ENCODE data around the gene SLC35G1. TPM values are rescaled to one million over a fixed set of nuclear protein-coding genes. Genes with fewer than 3 reads are reported as not detected.
A peak's percentile ranks its signal among the peaks of the same experiment; 100 is the strongest.

Gene SLC35G1
- total RNA-seq, 2 donors from 2014 or later: 4.8 to 5.6 TPM

DNA sequence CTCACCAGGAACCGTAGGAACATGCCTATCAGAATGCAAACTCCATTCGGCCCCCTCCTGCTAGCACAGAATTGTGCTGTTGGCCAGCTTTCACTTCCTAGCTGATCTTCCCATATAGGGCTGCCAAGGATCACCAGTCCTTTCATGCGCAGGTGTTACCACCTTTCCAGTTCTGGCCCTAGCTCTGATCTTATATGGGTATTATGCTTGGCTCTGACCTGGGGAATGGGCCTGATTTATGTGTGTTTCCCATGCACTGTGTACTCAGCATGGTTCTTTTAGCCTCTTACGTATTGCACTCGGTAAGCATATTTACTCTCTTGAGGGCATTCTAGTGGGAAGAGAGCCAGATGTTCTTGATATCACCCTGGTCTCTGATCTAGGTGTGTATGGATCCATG, 11.1 kb downstream of the SLC35G1 start:
- no peaks in the 10 kb centered on the region for H3K9me3 Mint-ChIP-seq
- H3K4me3 Mint-ChIP-seq: no peak overlapping the region
- DNase-seq: no peak
- H3K4me1 Mint-ChIP-seq (ENCODE audit: low read depth): peaks cover 7% of the 10 kb centered on the region
- H3K27ac Mint-ChIP-seq: no peak overlapping the region
- peaks cover 4% of the 10 kb centered on the region in 2 donors for H3K36me3 Mint-ChIP-seq (ENCODE audit: insufficient read depth in 2 of 2)
- ATAC-seq (replicated peaks in 1 of 2): no peak
- no peaks in the 10 kb centered on the region for H3K27me3 Mint-ChIP-seq (ENCODE audit: low read depth)

DNA sequence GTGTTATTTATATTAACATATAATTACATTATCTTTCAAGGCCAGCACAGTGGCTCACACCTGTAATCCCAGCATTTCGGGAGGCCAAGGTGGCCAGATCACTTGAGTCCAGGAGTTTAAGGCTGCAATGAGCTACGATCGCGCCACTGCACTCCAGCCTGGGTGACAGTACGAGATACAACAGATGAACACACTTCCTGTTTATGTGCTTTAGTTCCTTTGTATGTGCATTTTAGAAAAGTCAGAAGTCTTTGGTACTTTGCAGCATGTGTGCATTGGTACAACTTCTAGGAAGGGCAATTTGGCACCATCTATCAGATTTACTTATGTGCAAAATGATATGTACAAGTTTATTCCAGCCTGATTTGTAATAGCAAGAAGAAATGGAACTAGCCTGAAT, 13.3 kb downstream of the SLC35G1 start:
- Mint-ChIP-seq H3K4me1 (ENCODE audit: low read depth) (peaks cover 7% of the 10 kb centered on the region), H3K36me3 (ENCODE audit: insufficient read depth in 2 of 2) (peaks cover 4% of the 10 kb centered on the region in 2 donors), H3K9me3 (no peaks in the 10 kb centered on the region), H3K27ac (peak overlapping the region; percentile 8), H3K4me3 (no peak overlapping the region), H3K27me3 (ENCODE audit: low read depth) (no peaks in the 10 kb centered on the region)
- no peak for ATAC-seq (replicated peaks in 1 of 2)
- no peak for DNase-seq

DNA sequence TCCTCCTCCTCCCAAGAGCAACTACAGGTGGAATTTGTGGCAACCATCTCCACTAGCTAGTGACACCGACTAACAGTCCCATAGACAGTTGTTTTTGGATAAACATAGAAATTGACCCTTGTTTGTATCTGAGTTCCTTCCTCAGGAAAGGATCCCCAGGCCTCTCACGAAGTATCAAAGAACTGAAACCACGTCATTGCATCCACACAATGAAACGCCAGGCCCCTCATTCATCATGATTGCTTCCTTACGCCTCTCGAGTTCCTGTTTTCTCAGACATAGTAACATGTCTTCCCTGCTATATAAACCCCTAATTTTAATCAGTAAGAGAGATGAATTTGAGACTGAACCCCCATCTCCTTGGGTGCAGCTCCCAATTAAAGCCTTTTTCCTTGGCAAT, 18.1 kb downstream of the SLC35G1 start:
- H3K4me3 Mint-ChIP-seq: no peak overlapping the region
- DNase-seq (no peak), ATAC-seq (replicated peaks in 1 of 2) (no peak)
- peaks cover 4% of the 10 kb centered on the region in 2 donors for H3K36me3 Mint-ChIP-seq (ENCODE audit: insufficient read depth in 2 of 2)
- H3K9me3 Mint-ChIP-seq: no peaks in the 10 kb centered on the region
- no peak overlapping the region for H3K27ac Mint-ChIP-seq
- no peaks in the 10 kb centered on the region for H3K4me1 Mint-ChIP-seq (ENCODE audit: low read depth)
- H3K27me3 Mint-ChIP-seq (ENCODE audit: low read depth): no peaks in the 10 kb centered on the region

DNA sequence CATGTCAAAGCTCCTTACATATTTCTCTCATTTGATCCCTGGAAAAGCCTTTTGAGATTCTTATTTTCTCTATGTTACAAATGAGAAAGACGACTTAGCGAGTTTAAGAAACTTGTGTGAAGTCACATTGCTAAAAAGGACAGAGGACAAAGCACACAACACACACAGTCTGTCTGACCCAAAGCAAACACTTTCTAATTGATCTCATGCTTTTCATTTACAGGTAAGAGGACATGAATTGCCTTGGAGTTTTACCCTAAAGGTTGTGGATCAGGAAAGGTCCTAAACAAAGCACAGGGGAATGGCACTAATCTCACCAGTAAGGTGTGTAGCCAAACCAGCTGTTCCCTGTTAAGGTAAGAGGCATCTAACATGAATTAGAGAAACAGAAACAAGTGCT, 18.7 kb downstream of the SLC35G1 start:
- no peak overlapping the region for H3K4me3 Mint-ChIP-seq
- H3K36me3 Mint-ChIP-seq (ENCODE audit: insufficient read depth in 2 of 2): peaks cover 0 to 4% of the 10 kb centered on the region in 2 donors
- H3K4me1 Mint-ChIP-seq (ENCODE audit: low read depth): no peaks in the 10 kb centered on the region
- H3K27ac Mint-ChIP-seq: no peak overlapping the region
- no peaks in the 10 kb centered on the region for H3K9me3 Mint-ChIP-seq
- DNase-seq: no peak
- ATAC-seq (replicated peaks in 1 of 2): no peak
- H3K27me3 Mint-ChIP-seq (ENCODE audit: low read depth): no peaks in the 10 kb centered on the region

DNA sequence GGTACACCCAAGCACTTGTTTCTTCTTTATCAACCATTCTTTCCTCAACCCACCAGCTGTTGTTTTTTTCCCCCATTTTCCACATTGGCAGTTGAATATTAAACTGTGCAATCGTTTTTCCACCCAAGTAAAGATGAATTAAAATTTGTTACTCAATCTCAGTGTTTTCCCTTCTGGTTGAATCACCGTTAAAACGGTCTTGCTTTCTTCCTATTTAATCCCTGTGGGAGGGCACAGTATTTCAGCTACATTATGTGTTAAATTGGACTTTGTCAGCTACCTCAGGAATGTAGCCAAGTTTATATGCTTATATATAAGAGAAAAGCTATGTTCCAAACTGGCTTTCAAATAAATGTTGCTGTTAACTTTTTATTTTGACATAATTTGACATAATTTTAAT, 19.9 kb downstream of the SLC35G1 start:
- ATAC-seq (replicated peaks in 1 of 2): no peak
- Mint-ChIP-seq H3K27me3 (ENCODE audit: low read depth) (no peaks in the 10 kb centered on the region), H3K27ac (no peak overlapping the region)

DNA sequence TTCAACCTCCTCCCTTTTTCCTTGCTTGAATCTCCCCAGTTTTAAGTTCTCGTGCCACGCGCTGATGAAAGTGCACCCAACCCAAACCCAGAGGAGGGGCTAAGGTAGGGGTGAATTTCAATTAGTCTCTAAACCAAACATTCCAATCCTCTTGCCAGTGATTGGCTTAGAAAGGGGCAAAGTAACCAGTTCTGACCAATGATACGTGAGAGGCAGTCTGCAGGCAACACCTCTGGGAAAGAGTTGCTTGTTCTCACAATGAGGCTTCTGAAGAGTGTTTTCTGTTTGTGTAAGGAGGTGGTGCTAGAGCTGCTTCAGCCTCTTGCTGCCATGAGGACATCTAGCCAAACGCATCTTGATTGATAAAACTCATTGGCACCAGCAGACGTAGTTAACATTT, 21.8 kb downstream of the SLC35G1 start:
- Mint-ChIP-seq H3K4me3 (no peak overlapping the region), H3K4me1 (ENCODE audit: low read depth) (no peaks in the 10 kb centered on the region), H3K36me3 (ENCODE audit: insufficient read depth in 2 of 2) (no peaks in the 10 kb centered on the region), H3K27me3 (ENCODE audit: low read depth) (no peaks in the 10 kb centered on the region), H3K27ac (no peak overlapping the region), H3K9me3 (no peaks in the 10 kb centered on the region)
- ATAC-seq (replicated peaks in 1 of 2) (no peak), DNase-seq (no peak)

More for the DNA sequence above, 19.9 kb downstream of the SLC35G1 start:
- no peak overlapping the region for H3K4me3 Mint-ChIP-seq
- no peaks in the 10 kb centered on the region for H3K36me3 Mint-ChIP-seq (ENCODE audit: insufficient read depth in 2 of 2)
- no peaks in the 10 kb centered on the region for H3K9me3 Mint-ChIP-seq
- no peak for DNase-seq
- H3K4me1 Mint-ChIP-seq (ENCODE audit: low read depth): no peaks in the 10 kb centered on the region

DNA sequence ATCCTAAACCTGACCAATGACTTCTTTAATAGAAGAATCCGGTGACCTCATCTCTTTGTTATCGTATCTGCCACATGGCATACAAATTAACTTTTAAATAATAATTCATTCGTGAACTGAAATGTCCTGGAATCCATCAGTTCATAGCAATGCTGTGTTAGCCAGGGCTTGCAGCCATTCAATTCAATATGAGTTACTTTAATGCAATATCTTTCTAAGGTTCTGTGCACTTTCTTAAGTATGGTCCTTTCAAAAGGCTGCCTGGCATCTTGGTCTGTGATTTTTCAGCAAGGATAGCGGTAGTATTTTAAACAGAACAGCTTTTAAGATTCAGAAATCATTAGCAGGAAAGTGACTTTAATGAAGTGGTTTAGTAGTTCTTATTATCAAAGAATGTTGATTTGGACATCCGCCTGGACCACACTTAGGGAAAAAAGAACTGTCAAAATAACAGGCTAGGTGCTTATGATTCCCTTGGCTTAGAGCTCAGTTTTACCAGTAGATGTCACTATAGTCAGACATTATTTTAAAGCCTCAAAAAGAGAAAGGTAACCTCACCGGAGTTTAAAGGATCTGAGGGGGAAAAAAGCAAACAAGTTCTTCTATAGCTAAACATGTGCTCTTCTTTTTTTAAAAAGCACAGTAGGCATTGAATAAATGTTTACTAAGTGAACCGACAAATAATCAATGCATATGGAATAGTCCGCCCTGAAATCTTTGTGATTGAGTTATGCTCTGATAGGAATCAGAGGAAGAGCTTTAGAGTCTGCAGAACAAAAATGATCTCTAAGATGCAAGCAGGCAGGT, 22.7 kb downstream of the SLC35G1 start:
- Mint-ChIP-seq H3K4me3 (no peak overlapping the region), H3K9me3 (no peaks in the 10 kb centered on the region), H3K4me1 (ENCODE audit: low read depth) (no peaks in the 10 kb centered on the region), H3K36me3 (ENCODE audit: insufficient read depth in 2 of 2) (no peaks in the 10 kb centered on the region), H3K27ac (no peak overlapping the region), H3K27me3 (ENCODE audit: low read depth) (no peaks in the 10 kb centered on the region)
- ATAC-seq (replicated peaks in 1 of 2): no peak
- no peak for DNase-seq

DNA sequence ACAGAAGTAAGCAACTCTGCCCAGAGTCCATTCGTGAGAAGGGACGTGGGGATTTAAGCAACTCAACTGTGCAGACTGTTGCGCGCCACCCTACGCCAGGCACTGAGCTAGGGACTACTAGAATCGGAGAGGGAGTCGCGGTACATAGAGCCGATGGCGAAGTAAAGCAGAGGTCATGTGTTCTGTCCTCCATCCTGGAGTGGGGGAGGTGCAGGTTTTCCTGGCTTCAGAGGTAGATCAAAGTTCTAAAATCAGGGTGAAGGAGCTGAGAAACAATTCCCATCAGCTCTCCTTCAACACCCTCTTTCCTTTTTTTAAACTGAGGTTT, 23.2 kb downstream of the SLC35G1 start:
- H3K36me3 Mint-ChIP-seq (ENCODE audit: insufficient read depth in 2 of 2): no peaks in the 10 kb centered on the region
- no peak for DNase-seq
- H3K27me3 Mint-ChIP-seq (ENCODE audit: low read depth): no peaks in the 10 kb centered on the region
- ATAC-seq (replicated peaks in 1 of 2): no peak
- no peak overlapping the region for H3K4me3 Mint-ChIP-seq
- no peak overlapping the region for H3K27ac Mint-ChIP-seq
- H3K9me3 Mint-ChIP-seq: no peaks in the 10 kb centered on the region
- no peaks in the 10 kb centered on the region for H3K4me1 Mint-ChIP-seq (ENCODE audit: low read depth)

DNA sequence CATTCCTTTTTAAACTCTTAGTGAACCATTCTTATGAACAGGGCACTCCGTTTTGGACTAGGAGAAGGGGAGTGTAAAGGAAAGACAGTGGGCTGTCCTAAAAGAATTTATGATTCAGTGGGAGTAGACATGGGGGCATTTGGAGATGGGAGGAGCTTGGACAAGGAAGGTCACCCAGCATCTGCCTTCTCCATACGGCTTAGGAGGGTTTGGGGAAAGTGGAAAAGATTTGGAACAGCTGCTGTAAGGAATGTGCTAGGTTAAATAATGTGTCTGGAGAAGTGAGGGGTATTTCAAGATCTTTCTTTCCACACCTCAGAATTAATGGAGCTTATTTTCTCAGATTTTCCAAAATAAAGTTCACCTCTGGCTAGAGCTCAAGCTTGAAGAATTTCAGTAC, 24.0 kb downstream of the SLC35G1 start:
- ATAC-seq (replicated peaks in 1 of 2) (no peak), DNase-seq (no peak)
- Mint-ChIP-seq H3K4me3 (no peak overlapping the region), H3K27ac (no peak overlapping the region), H3K27me3 (ENCODE audit: low read depth) (no peaks in the 10 kb centered on the region), H3K36me3 (ENCODE audit: insufficient read depth in 2 of 2) (no peaks in the 10 kb centered on the region), H3K9me3 (no peaks in the 10 kb centered on the region), H3K4me1 (ENCODE audit: low read depth) (no peaks in the 10 kb centered on the region)

DNA sequence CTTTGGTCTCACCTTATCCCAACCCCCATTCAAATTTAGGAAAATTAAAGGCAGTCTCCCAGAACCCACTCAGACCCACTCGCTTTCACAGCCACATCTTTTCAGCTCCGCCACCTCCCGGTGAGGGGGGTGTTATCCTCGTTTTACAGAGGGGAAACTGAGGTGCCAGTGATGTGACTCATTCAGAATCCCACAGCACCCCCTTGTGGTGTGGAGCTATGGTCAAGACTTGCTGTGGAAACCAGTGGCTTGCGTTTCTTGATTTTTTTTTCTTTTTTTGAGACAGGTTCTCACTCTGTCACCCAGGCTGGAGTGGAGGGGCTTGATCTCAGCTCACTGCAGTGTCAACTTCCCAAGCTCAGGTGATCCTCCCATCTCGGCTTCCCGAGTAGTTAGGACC, 27.6 kb downstream of the SLC35G1 start:
- H3K9me3 Mint-ChIP-seq: no peaks in the 10 kb centered on the region
- no peaks in the 10 kb centered on the region for H3K36me3 Mint-ChIP-seq (ENCODE audit: insufficient read depth in 2 of 2)
- DNase-seq (peak; percentile 21 to 30), ATAC-seq (replicated peaks in 1 of 2) (no peak)
- H3K27me3 Mint-ChIP-seq (ENCODE audit: low read depth): no peaks in the 10 kb centered on the region
- no peak overlapping the region for H3K4me3 Mint-ChIP-seq
- no peak overlapping the region for H3K27ac Mint-ChIP-seq
- no peaks in the 10 kb centered on the region for H3K4me1 Mint-ChIP-seq (ENCODE audit: low read depth)

DNA sequence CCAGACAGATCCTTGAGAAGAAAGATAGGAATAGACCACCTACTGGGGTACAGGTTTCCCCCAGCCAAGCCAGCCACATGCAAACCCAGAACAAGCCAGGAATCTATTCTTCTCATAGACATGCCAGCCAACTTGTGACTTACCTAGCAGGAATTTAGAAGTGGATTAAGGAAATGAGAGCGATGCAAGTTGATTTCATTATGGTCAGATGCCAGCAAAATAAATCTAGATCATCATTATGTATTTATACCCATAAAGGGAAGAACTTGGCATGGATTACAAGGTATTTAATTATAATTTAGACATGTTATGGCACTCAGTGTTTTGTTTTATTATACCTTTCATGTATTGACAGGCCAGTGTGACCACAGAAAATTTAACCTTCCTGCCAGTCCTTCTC, 32.8 kb downstream of the SLC35G1 start:
- Mint-ChIP-seq H3K27ac (no peak overlapping the region), H3K36me3 (ENCODE audit: insufficient read depth in 2 of 2) (peaks cover 0 to 6% of the 10 kb centered on the region in 2 donors)
- ATAC-seq (replicated peaks in 1 of 2): no peak

DNA sequence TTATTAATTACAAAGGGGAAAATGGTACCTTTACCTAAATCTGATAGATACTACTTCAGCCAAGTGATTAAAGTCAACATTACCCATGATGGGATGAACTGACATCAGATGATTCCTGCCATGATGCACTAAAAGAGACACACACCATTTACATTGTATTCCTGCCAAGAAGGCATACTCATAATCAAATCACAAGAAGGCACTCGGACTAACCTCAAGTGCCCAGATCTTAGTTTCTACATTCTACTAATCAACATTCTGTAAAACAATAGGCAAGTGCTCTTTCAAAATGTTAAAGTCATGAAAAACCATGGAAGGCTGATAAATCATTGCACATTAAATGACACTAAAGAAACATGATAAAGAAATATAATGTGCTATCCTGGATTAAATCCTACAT, 44.4 kb downstream of the SLC35G1 start:
- DNase-seq: no peak

More for the DNA sequence above, 32.8 kb downstream of the SLC35G1 start:
- DNase-seq: no peak
- Mint-ChIP-seq H3K9me3 (peaks cover 2 to 9% of the 10 kb centered on the region in 2 donors), H3K27me3 (ENCODE audit: low read depth) (peaks cover 7% of the 10 kb centered on the region), H3K4me1 (ENCODE audit: low read depth) (no peaks in the 10 kb centered on the region), H3K4me3 (no peak overlapping the region)

DNA sequence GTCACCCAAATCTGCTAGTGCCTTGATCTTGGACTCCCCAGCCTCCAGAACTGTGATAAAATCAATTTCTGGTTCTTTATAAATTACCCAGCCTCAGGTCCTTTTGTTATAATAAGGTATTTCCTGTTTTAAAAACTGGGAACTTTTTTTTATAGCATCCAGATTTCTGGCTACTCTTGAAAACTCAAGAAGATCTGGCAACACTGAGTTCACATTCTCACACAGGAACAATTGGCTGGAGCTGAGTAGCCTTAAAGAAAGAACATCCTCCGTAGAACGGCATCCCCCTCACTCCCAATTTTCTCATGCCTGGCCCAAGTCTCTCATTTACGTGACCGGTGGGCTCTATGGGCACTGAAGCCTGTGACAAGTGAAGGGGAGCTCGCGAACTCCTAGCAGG, 47.1 kb downstream of the SLC35G1 start:
- Mint-ChIP-seq H3K9me3 (no peaks in the 10 kb centered on the region), H3K4me1 (ENCODE audit: low read depth) (no peaks in the 10 kb centered on the region), H3K27me3 (ENCODE audit: low read depth) (no peaks in the 10 kb centered on the region), H3K36me3 (ENCODE audit: insufficient read depth in 2 of 2) (no peaks in the 10 kb centered on the region), H3K4me3 (no peak overlapping the region), H3K27ac (no peak overlapping the region)
- ATAC-seq (replicated peaks in 1 of 2) (no peak), DNase-seq (no peak)

More for the DNA sequence above, 44.4 kb downstream of the SLC35G1 start:
- Mint-ChIP-seq H3K4me3 (no peak overlapping the region), H3K27ac (no peak overlapping the region), H3K9me3 (no peaks in the 10 kb centered on the region), H3K36me3 (ENCODE audit: insufficient read depth in 2 of 2) (no peaks in the 10 kb centered on the region), H3K27me3 (ENCODE audit: low read depth) (no peaks in the 10 kb centered on the region), H3K4me1 (ENCODE audit: low read depth) (no peaks in the 10 kb centered on the region)
- no peak for ATAC-seq (replicated peaks in 1 of 2)

DNA sequence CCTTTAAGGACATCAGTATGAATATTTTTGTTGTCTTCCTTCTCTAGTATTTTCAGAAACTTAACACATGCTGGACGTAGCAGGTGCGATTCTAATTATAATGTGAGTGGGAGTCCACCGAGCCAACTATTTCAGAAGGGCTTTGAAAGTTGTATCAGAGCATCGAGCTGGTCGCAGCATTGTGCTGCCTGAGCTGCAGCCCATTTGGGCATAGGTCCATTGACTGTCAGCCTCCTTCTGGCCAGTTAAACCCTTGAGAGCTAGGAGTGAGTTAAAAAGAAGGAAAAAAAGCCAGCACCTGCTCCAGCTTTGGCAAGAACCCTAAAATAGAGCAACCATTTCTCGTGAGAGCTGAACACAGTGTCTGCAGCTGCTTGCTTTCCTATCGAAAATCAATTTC, 47.8 kb downstream of the SLC35G1 start:
- Mint-ChIP-seq H3K9me3 (no peaks in the 10 kb centered on the region), H3K27ac (no peak overlapping the region), H3K4me1 (ENCODE audit: low read depth) (no peaks in the 10 kb centered on the region), H3K36me3 (ENCODE audit: insufficient read depth in 2 of 2) (no peaks in the 10 kb centered on the region), H3K27me3 (ENCODE audit: low read depth) (no peaks in the 10 kb centered on the region), H3K4me3 (no peak overlapping the region)
- ATAC-seq (replicated peaks in 1 of 2) (no peak), DNase-seq (no peak)
